ENCODE results near the gene SOD1. TPM values are rescaled to one million over a fixed set of nuclear protein-coding genes. Genes with fewer than 3 reads are reported as not detected.

The SOD1 gene
- total RNA-seq, 2 donors from 2014 or later, result 320 to 322 TPM

DNA sequence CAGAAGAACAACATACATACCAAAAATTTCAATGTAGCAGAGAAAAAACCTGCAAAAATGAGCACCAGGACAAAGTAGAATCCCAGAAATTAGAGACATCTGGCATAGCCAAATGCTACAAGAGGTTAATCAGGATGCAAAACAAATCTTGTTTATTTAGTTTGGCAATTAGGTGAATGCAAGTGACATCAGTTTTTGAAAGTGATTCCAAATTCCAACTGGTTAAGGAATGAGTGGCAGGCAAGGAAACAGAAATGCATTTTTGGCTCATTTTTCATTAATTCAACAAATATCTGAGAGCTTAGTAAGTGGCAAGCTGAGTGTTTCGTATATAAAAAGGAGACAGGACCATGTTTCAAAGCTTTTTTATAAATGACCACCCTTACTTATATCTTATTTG is 51.1 kb downstream of the SOD1 start:
- no peaks in the 10 kb centered on the region for H3K4me1 ChIP-seq
- no peak overlapping the region for H3K27ac ChIP-seq
- no peaks in the 10 kb centered on the region for H3K27me3 ChIP-seq
- no peaks in the 10 kb centered on the region for H3K9me3 ChIP-seq
- no peak overlapping the region for H3K4me3 ChIP-seq
- intact Hi-C loops (cut with DNase I), result no loop called here
- no peak for TF ChIP-seq CTCF (IDR thresholded peaks at IDR 0.05)
- no peak for DNase-seq
- no peaks in the 10 kb centered on the region for H3K36me3 ChIP-seq
- H3K9ac ChIP-seq (ENCODE audit: low read depth in 2 of 2, low read length in 2 of 2), result no peak overlapping the region

DNA sequence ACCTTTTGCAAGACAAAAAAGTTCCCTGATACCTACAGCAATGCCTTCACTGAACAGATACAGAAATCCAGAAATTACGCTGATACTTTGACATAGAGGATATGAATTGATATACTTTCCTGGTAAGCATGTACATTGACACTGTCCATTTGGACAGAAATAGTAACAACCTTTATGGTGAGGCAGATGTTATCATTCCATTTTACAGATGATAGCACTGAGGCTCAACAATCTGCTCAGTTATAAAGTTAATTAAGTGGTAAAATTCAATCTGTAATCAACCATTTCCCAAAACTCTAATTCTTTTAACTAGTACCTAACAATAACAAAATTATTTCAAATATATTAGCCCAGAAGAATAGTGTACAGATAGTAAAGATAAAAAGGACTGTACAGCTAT is 51.8 kb downstream of the SOD1 start:
- no peaks in the 10 kb centered on the region for H3K9me3 ChIP-seq
- no peak overlapping the region for H3K9ac ChIP-seq (ENCODE audit: low read depth in 2 of 2, low read length in 2 of 2)
- no peak for TF ChIP-seq CTCF (IDR thresholded peaks at IDR 0.05)
- H3K4me3 ChIP-seq, result no peak overlapping the region
- H3K36me3 ChIP-seq, result no peaks in the 10 kb centered on the region
- no peaks in the 10 kb centered on the region for H3K27me3 ChIP-seq
- H3K4me1 ChIP-seq, result no peaks in the 10 kb centered on the region
- no peak overlapping the region for H3K27ac ChIP-seq
- no peak for DNase-seq
- intact Hi-C loops (cut with DNase I), result no loop called here

DNA sequence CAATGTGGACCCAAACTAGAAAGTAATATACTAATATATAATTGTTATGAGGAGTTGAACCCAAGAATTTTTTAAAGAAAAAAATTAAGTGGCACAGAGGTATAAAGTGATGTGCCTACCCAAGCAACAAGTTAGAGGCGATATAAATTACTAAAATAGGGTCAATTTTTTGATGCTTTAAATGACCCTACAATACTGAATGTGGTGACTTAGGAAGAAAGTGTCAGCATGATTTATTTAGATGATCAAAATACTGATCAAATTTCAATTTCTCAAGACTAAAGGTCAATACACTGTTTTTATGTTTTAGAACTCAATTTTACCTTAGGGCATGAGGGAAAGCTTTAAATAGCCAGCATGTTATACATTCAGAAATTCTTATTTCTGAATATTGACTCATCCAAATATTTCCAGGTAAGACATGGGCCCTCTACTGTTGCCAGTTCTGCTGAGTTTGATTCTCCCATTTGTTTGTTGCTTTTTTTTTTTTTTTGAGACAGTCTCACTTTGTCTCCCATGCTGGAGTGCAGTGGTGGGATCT is 52.3 kb downstream of the SOD1 start:
- TF ChIP-seq CTCF (IDR thresholded peaks at IDR 0.05), result no peak
- no peaks in the 10 kb centered on the region for H3K36me3 ChIP-seq
- no peak overlapping the region for H3K4me3 ChIP-seq
- intact Hi-C loops (cut with DNase I), result no loop called here
- no peak overlapping the region for H3K9ac ChIP-seq (ENCODE audit: low read depth in 2 of 2, low read length in 2 of 2)
- H3K9me3 ChIP-seq, result no peaks in the 10 kb centered on the region
- no peak overlapping the region for H3K27ac ChIP-seq
- no peaks in the 10 kb centered on the region for H3K4me1 ChIP-seq
- no peak for DNase-seq
- no peaks in the 10 kb centered on the region for H3K27me3 ChIP-seq

DNA sequence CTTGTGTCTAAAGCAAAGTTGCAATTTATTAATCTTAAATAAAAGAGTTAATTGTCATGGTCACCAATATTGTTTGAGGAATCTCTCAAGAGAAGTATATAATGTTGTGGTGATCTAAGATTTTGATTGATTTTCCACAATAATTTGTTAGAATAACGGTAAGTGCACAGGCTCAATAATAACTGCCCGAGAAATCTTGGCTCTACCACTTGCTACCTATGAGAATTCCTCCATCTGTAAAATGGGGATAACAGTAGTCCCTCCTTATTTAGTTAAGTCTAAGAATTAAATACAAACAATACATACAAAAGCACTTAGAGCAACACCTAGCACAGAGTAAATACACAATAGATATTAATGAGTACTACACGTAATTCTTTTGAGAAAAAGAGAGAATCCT is 53.6 kb downstream of the SOD1 start:
- intact Hi-C loops (cut with DNase I), result no loop called here
- no peak for DNase-seq
- H3K36me3 ChIP-seq, result no peaks in the 10 kb centered on the region
- no peak overlapping the region for H3K9ac ChIP-seq (ENCODE audit: low read depth in 2 of 2, low read length in 2 of 2)
- no peak for TF ChIP-seq CTCF (IDR thresholded peaks at IDR 0.05)
- H3K4me1 ChIP-seq, result no peaks in the 10 kb centered on the region
- no peaks in the 10 kb centered on the region for H3K27me3 ChIP-seq
- H3K9me3 ChIP-seq, result no peaks in the 10 kb centered on the region
- no peak overlapping the region for H3K27ac ChIP-seq
- no peak overlapping the region for H3K4me3 ChIP-seq

GRCh38 chr21:31713973-31714740 is 54.7 kb downstream of the SOD1 start:
- Histone ChIP-seq H3K9me3 (no peaks in the 10 kb centered on the region), H3K9ac (ENCODE audit: low read depth in 2 of 2, low read length in 2 of 2) (no peak overlapping the region), H3K36me3 (no peaks in the 10 kb centered on the region), H3K27ac (no peak overlapping the region), H3K4me1 (no peaks in the 10 kb centered on the region), H3K4me3 (no peak overlapping the region), H3K27me3 (no peaks in the 10 kb centered on the region)
- intact Hi-C loops (cut with DNase I), result no loop called here
- DNase-seq, result no peak
- no peak for TF ChIP-seq CTCF (IDR thresholded peaks at IDR 0.05)

Measured in colonic mucosa (tissue), 4 donors.